ENCODE data around the gene KRTAP9-7.
"Not testable (repeated sequence)": the region's sequence is repeated elsewhere in the genome, so short reads cannot be mapped to it uniquely, and the experiment has no call there.

Gene KRTAP9-7, protein sequence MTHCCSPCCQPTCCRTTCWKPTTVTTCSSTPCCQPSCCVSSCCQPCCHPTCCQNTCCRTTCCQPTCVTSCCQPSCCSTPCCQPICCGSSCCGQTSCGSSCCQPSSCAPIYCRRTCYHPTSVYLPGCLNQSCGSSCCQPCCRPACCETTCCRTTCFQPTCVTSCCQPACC

DNA sequence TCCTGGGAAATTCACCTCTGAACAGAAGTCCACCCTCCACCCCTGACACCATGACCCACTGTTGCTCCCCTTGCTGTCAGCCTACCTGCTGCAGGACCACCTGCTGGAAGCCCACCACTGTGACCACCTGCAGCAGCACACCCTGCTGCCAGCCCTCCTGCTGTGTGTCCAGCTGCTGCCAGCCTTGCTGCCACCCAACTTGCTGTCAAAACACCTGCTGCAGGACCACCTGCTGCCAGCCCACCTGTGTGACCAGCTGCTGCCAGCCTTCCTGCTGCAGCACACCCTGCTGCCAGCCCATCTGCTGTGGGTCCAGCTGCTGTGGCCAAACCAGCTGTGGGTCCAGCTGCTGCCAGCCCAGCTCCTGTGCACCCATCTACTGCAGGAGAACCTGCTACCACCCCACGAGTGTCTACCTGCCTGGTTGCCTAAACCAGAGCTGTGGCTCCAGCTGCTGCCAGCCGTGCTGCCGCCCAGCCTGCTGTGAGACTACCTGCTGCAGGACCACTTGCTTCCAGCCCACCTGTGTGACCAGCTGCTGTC lies at the start of gene KRTAP9-7:
Gene KRTAP9-7, plus strand, starts transcription at position 51 of the 543 bp plus-strand sequence. Its CDS starts 0 bp downstream, at position 51.
- not testable (repeated sequence) for H3K27ac ChIP-seq (ENCODE audit: low read length); H3K4me3 ChIP-seq (ENCODE audit: low read length); H4K20me1 ChIP-seq (ENCODE audit: insufficient read depth, low read length); H3K9ac ChIP-seq (ENCODE audit: low read length); H3K36me3 ChIP-seq (replicated peaks; ENCODE audit: low read depth, low read length); H2AFZ ChIP-seq (ENCODE audit: low read depth, low read length); H3K79me2 ChIP-seq (ENCODE audit: low read length); H3K4me1 ChIP-seq (ENCODE audit: low read length); H3K9me3 ChIP-seq (ENCODE audit: insufficient read depth, low read length); H3K4me2 ChIP-seq (ENCODE audit: low read length)
- peaks cover 17% of the 10 kb centered on the region for H3K27me3 ChIP-seq (ENCODE audit: low read depth, low read length)

DNA sequence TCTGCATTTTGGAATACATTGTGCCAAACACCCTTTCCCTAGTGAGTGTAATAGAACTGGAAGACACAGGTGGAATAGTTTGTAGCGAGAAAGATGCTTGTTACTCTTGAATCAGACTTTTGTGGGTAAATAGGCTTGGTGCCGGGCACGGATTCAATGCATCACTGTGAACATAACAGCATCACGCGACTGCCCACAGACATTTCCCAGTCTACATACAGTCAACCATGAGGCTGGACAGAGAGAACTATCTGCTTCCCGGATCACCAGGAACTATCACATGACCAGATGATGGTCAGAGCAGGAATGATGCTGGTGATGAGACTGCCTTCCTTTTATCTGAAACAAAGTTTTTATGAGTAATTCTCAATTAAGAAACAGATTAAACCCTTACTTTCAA lies 49.4 kb upstream of the KRTAP9-7 start:
- no peaks in the 10 kb centered on the region for H3K4me1 ChIP-seq (ENCODE audit: low read length)
- TF ChIP-seq, protein P1, sequence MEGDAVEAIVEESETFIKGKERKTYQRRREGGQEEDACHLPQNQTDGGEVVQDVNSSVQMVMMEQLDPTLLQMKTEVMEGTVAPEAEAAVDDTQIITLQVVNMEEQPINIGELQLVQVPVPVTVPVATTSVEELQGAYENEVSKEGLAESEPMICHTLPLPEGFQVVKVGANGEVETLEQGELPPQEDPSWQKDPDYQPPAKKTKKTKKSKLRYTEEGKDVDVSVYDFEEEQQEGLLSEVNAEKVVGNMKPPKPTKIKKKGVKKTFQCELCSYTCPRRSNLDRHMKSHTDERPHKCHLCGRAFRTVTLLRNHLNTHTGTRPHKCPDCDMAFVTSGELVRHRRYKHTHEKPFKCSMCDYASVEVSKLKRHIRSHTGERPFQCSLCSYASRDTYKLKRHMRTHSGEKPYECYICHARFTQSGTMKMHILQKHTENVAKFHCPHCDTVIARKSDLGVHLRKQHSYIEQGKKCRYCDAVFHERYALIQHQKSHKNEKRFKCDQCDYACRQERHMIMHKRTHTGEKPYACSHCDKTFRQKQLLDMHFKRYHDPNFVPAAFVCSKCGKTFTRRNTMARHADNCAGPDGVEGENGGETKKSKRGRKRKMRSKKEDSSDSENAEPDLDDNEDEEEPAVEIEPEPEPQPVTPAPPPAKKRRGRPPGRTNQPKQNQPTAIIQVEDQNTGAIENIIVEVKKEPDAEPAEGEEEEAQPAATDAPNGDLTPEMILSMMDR (IDR thresholded peaks at IDR 0.05; ENCODE audit: low read depth, low read length) = no peak
- TF ChIP-seq EZH2phosphoT487 (IDR thresholded peaks at IDR 0.05; ENCODE audit: low read depth) = no peak
- no peak overlapping the region for H3K4me3 ChIP-seq (ENCODE audit: low read length)
- no peaks in the 10 kb centered on the region for H3K36me3 ChIP-seq (replicated peaks; ENCODE audit: low read depth, low read length)
- H4K20me1 ChIP-seq (ENCODE audit: insufficient read depth, low read length) = no peaks in the 10 kb centered on the region
- no peak overlapping the region for H3K27ac ChIP-seq (ENCODE audit: low read length)
- H3K9me3 ChIP-seq (ENCODE audit: insufficient read depth, low read length) = no peaks in the 10 kb centered on the region
- no peak overlapping the region for H2AFZ ChIP-seq (ENCODE audit: low read depth, low read length)
- no peak overlapping the region for H3K4me2 ChIP-seq (ENCODE audit: low read length)
- H3K79me2 ChIP-seq (ENCODE audit: low read length) = no peaks in the 10 kb centered on the region
- H3K27me3 ChIP-seq (ENCODE audit: low read depth, low read length) = peaks cover 26% of the 10 kb centered on the region
- H3K9ac ChIP-seq (ENCODE audit: low read length) = no peak overlapping the region

DNA sequence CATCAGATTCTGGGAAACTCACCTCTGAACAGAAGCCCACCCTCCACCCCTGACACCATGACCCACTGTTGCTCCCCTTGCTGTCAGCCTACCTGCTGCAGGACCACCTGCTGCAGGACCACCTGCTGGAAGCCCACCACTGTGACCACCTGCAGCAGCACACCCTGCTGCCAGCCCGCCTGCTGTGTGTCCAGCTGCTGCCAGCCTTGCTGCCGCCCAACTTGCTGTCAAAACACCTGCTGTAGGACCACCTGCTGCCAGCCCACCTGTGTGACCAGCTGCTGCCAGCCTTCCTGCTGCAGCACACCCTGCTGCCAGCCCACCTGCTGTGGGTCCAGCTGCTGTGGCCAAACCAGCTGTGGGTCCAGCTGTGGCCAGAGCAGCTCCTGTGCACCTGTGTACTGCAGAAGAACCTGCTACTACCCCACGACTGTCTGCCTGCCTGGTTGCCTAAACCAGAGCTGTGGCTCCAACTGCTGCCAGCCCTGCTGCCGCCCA lies 48.9 kb upstream of the KRTAP9-7 start, which contains the start of gene KRTAP9-2:
Gene KRTAP9-2, plus strand, starts transcription at position 51 of the 498 bp plus-strand sequence. Its CDS starts 7 bp downstream, at position 58.
- not testable (repeated sequence) for H3K4me1 ChIP-seq (ENCODE audit: low read length); H3K4me3 ChIP-seq (ENCODE audit: low read length); H4K20me1 ChIP-seq (ENCODE audit: insufficient read depth, low read length); H3K36me3 ChIP-seq (replicated peaks; ENCODE audit: low read depth, low read length); H2AFZ ChIP-seq (ENCODE audit: low read depth, low read length); H3K27ac ChIP-seq (ENCODE audit: low read length); H3K9ac ChIP-seq (ENCODE audit: low read length); H3K4me2 ChIP-seq (ENCODE audit: low read length); H3K79me2 ChIP-seq (ENCODE audit: low read length); H3K9me3 ChIP-seq (ENCODE audit: insufficient read depth, low read length)
- peaks cover 26% of the 10 kb centered on the region for H3K27me3 ChIP-seq (ENCODE audit: low read depth, low read length)

DNA sequence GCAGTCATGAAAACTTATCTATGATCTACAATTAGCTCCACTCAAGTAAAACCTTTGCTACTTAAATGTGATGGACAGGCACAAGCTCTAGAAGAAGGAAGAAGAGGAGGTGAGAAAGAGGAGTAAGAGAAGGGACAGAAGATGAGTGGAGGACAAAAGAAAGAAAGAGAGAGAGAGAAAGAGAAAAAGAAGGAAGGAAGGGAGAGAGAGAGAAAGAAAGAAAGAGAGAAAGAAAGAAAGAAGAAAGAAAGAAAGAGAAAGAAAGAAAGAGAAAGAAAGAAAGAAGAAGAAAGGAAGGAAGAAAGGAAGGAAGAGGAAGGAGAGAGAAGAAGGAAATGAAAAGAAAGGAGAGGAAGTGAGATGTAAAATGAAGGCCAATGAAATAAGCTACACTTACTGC lies 45.4 kb upstream of the KRTAP9-7 start:
- Histone ChIP-seq H3K27me3 (ENCODE audit: low read depth, low read length) (peaks cover 41% of the 10 kb centered on the region), H2AFZ (ENCODE audit: low read depth, low read length) (no peak overlapping the region), H3K4me2 (ENCODE audit: low read length) (no peak overlapping the region), H3K36me3 (replicated peaks; ENCODE audit: low read depth, low read length) (no peaks in the 10 kb centered on the region), H3K79me2 (ENCODE audit: low read length) (no peaks in the 10 kb centered on the region), H3K4me1 (ENCODE audit: low read length) (no peaks in the 10 kb centered on the region), H3K4me3 (ENCODE audit: low read length) (no peak overlapping the region), H4K20me1 (ENCODE audit: insufficient read depth, low read length) (no peaks in the 10 kb centered on the region), H3K27ac (ENCODE audit: low read length) (no peak overlapping the region), H3K9ac (ENCODE audit: low read length) (no peak overlapping the region), H3K9me3 (ENCODE audit: insufficient read depth, low read length) (no peaks in the 10 kb centered on the region)
- TF ChIP-seq, protein P1 (IDR thresholded peaks at IDR 0.05; ENCODE audit: low read depth, low read length) = no peak
- no peak for TF ChIP-seq EZH2phosphoT487 (IDR thresholded peaks at IDR 0.05; ENCODE audit: low read depth)

DNA sequence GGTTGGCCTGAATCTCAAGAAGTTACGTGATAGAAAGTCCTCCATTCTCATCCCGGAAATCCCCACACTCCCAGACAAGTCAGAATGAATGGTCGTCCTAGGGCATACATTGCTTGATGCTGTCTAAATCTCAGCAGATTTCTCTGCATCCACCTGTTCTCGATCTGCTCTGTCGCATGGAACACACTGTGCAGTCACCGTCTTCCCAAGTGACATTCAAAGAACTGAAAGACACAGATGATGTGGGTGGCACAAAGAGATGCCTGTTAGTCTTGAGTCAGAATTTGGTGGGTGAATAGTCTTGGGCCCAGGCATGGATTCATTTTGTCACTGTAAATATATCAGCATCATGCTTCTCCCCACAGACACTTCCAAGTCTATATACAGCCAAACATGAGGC lies 43.8 kb upstream of the KRTAP9-7 start:
- Histone ChIP-seq H3K9ac (ENCODE audit: low read length) (no peak overlapping the region), H3K27ac (ENCODE audit: low read length) (no peak overlapping the region), H3K4me1 (ENCODE audit: low read length) (no peaks in the 10 kb centered on the region), H3K4me3 (ENCODE audit: low read length) (no peak overlapping the region), H3K36me3 (replicated peaks; ENCODE audit: low read depth, low read length) (no peaks in the 10 kb centered on the region), H3K27me3 (ENCODE audit: low read depth, low read length) (peaks cover 37% of the 10 kb centered on the region), H3K79me2 (ENCODE audit: low read length) (no peaks in the 10 kb centered on the region), H3K9me3 (ENCODE audit: insufficient read depth, low read length) (no peaks in the 10 kb centered on the region), H4K20me1 (ENCODE audit: insufficient read depth, low read length) (no peaks in the 10 kb centered on the region), H3K4me2 (ENCODE audit: low read length) (no peak overlapping the region), H2AFZ (ENCODE audit: low read depth, low read length) (no peak overlapping the region)
- TF ChIP-seq EZH2phosphoT487 (IDR thresholded peaks at IDR 0.05; ENCODE audit: low read depth) = no peak
- TF ChIP-seq, protein P1 (IDR thresholded peaks at IDR 0.05; ENCODE audit: low read depth, low read length) = no peak

DNA sequence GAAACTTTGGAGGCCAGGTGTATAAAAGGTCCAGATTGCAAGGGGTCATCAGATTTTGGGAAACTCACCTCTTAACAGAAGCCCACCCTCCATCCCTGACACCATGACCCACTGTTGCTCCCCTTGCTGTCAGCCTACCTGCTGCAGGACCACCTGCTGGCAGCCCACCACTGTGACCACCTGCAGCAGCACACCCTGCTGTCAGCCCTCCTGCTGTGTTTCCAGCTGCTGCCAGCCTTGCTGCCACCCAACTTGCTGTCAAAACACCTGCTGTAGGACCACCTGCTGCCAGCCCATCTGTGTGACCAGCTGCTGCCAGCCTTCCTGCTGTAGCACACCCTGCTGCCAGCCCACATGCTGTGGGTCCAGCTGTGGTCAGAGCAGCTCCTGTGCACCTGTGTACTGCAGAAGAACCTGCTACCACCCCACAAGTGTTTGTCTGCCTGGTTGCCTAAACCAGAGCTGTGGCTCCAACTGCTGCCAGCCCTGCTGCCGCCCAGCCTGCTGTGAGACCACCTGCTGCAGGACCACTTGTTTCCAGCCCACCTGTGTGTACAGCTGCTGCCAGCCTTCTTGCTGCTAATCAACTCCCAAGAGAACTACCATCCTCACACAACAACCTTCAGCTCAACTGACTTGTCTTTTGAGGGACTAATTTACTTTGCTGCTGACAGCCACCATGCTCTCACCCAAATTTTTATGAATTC lies 42.9 kb upstream of the KRTAP9-7 start, which contains the start of gene KRTAP9-3:
Gene KRTAP9-3, plus strand, starts transcription at position 51 of the 707 bp plus-strand sequence. Its CDS starts 53 bp downstream, at position 104.
- H3K4me3 ChIP-seq (ENCODE audit: low read length); H2AFZ ChIP-seq (ENCODE audit: low read depth, low read length): not testable (repeated sequence)
- H3K27me3 ChIP-seq (ENCODE audit: low read depth, low read length) = peaks cover 40% of the 10 kb centered on the region

More for the DNA sequence above, 42.9 kb upstream of the KRTAP9-7 start, which contains the start of gene KRTAP9-3:
- not testable (repeated sequence) for H4K20me1 ChIP-seq (ENCODE audit: insufficient read depth, low read length); H3K79me2 ChIP-seq (ENCODE audit: low read length); H3K9me3 ChIP-seq (ENCODE audit: insufficient read depth, low read length); H3K4me2 ChIP-seq (ENCODE audit: low read length); H3K36me3 ChIP-seq (replicated peaks; ENCODE audit: low read depth, low read length); H3K9ac ChIP-seq (ENCODE audit: low read length); H3K4me1 ChIP-seq (ENCODE audit: low read length); H3K27ac ChIP-seq (ENCODE audit: low read length)
